GM19397 (cell line): ENCODE measurements around the gene ADAMTSL5.
"Not testable (repeated sequence)": the region's sequence is repeated elsewhere in the genome, so short reads cannot be mapped to it uniquely, and the experiment has no call there.

Source experiments
- ATAC-seq: cut with Tn5 transposase; IDR thresholded peaks from one replicate; pipeline ENCODE4 v1.9.1; 2021; ENCODE audit warnings: mild to moderate bottlenecking, moderate library complexity; ENCODE audit not compliant: unreplicated experiment

The ADAMTSL5 gene

GRCh38 chr19:1512671-1513498, at the start of gene ADAMTSL5:
TSS of gene ADAMTSL5 (minus strand) at chr19:1513019. CDS start at chr19:1510943, 2,076 bp downstream.
- no peak for ATAC-seq

DNA sequence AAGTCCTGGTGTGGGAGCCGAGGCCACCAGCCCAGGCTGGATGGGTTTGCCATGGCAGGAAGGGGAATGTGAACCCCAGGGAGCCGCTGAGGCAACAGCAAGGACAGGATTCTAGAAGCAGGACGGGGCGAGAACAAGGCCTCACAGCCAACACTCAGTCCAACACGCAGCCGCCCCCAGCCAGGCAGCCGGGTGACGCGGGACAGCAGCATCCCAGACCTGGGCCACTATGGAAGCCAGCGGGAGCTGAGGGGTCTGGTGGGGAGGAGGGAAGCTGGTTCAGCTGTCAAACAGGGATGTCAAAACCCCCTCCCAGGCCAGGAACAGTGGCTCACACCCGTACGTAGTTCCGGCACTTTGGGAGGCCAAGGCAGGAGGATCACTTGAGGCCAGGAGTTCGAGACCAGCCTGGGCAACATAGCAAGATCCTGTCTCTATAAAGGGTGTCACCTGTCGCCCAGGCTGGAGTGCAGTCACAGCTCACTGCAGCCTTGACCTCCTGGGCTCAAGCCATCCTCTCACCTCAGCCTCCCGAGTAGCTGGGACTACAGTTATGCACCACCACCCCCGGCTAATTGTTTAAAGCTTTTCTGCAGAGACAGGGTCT, 48.5 kb upstream of the ADAMTSL5 start:
- no peak for ATAC-seq

- no peak for ATAC-seq
Measured at GRCh38 chr19:1560286-1560882, 47.6 kb upstream of the ADAMTSL5 start.

- no peak for ATAC-seq
Measured at GRCh38 chr19:1558552-1558951, 45.7 kb upstream of the ADAMTSL5 start.

GRCh38 chr19:1556390-1557070, 43.7 kb upstream of the ADAMTSL5 start:
- ATAC-seq: no peak

DNA sequence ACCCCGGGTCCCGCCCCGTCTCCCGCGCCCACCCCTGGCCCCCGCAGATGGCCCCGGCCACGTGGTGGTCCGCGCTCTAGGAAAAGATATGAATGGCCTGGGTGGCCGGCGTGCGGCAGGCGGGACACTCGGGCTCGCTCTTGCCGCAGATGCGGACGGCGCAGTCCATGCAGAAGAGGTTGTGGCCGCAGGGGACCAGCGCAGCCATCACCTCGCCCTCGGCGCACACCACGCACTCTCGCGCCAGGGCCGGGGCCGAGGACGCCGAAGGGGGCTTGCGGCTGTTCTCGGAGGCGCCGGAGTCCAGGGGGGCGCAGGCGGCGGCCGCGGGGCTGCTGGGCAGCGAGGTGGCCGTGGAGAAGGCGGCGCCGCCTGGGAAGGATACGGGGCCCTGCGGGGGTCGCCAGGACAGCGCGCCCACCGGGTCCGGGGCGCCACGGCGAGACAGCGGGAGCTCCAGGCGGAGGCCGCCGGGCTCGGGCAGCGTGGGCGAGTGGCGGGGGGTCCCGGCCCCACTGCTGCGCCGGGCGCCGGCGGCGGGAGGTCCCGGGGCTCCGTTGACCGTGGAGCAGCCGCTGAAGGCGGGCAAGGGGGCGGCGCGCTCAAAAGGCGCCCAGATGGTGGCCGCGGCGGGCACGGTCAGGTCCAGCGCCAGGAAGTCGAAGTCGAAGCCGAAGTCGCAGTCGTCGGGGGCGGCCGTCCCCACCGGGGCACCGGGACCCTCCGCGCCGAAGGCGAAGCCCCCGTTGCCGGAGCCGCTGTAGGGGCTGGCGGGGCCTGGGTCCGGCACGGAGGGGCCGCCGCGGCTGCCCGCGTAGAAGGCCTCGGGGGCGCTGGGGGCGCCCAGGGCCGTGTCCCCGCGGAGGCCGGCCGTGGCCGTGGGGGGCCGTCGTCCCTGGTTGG, 42.9 kb upstream of the ADAMTSL5 start:
- no peak for ATAC-seq

DNA sequence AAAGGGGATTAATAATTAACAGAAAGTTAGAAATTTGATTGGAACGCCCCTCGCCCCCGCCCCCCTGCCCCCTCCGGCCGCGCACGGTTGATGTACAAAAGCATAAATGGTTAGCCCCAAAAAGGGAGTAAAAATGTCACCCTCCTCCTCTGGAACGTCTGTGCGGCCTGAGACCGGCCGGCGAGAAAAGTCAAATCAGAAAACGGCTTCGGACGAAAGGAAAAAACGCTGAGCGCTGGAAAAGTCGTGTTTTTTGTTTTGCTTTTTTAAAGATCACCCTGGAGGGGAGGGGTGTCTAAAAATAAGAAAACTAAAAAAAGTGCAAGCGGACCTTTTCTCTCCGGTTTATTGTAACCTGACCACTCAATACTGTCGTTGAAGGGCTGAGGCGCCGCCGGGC, 42.1 kb upstream of the ADAMTSL5 start:
- ATAC-seq: no peak

DNA sequence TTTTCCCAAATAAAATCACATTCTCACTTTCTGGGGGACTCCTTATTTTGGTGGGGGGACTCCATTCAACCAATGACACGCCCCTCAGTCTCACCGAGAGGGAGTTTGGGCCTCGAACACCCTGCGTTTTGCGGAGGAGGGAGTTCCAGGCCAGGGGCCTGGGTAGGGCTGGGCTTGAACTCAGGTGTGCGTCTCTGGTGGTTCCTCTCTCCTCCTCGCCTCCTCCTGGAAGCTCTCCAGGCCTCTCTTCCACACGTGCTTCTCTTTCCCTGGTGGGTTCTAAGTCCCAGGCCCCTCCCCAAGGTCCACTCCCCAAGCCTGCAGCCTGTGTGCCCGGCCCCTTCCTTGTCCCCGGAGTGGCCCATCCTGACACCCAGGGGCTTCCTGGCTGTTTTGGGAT, 40.6 kb upstream of the ADAMTSL5 start:
- ATAC-seq: no peak

GRCh38 chr19:1551068-1552040, 38.5 kb upstream of the ADAMTSL5 start:
- ATAC-seq: no peak

- ATAC-seq: no peak
Measured at GRCh38 chr19:1549332-1549945, 36.6 kb upstream of the ADAMTSL5 start.

DNA sequence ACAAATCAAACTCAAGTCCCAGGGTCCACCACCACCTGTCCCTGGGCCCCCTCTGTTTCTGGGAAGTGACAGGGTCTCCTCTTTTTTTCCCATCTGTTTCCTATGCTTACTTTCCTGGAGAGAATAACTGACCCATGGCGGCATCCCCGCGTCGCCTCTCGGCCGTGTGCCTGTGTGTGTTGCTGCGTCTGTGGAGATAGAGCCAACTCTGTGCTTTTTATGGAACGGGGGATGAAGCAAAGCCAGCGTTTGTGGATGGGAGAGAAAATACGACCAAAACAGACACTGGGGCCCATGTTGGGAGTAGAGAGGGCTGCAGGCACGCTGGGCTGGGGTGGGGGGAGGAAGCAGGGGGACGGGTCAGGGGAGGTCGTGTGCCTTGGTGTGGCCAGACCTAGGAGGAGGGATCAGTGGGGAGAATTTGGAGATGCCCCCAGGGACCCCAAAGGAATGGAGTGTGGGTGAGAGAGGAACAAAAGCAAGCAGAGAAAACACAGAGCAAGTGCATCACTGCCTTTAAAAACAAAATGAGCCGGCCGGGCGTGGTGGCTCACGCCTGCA, 27.6 kb upstream of the ADAMTSL5 start:
- ATAC-seq: no peak

GRCh38 chr19:1539749-1540148, 26.9 kb upstream of the ADAMTSL5 start:
- not testable (repeated sequence) for ATAC-seq

DNA sequence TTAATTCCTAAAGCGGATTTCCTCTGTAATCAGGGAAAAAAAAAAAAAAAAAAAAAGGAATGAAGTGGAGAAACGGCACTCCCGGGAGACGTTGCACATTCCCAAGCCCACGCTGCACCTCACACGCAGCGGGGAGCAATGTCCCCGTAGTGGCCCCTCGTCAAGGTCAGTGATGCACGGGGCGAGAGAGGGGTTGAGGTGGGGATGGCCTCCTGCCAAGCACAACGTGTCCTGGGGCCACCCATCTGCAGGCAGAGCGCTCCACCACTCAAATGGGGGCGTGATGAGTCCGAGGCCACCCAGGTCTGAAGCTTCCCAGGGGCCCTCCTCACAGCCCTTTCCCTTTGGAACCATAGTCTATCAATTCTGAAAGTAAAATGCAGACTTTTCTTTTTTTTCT, 26.2 kb upstream of the ADAMTSL5 start:
- no peak for ATAC-seq

DNA sequence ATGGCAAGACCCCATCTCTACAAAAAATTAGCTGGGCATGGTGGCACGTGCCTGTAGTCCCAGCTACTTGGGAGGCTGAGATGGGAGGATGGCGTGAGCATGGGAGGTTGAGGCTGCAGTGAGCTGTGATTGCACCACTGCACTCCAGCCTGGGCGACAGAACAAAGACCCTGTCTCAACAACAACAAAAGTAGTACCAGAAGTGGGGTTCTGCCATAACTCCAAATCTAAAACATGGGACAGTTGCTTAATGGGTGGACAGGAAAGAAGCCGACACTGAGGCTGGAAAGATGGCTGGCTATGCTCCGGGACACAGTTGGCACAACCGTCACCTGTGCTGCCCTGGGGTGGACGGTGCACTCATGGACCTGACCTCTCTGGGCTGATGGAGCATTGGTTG, 22.9 kb upstream of the ADAMTSL5 start:
- ATAC-seq: not testable (repeated sequence)

DNA sequence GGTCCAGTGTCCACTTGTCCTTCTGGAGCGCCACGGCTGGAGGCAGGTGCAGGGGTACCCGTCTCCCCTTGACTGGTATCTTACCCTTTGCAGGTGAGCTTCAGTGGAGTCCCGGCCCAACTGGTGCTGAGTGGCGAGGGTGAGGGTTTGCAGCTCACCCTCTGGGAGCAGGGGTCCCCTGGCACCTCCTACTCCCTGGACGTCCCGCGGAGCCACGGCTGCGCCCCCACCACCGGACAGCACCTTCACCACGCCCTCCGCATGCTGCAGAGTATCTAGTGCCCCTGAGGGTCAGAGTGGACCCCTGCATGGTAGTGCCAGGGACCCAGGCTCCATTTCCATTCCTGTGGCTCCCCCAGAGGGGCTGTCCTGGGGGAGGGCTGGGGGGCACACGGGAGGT, 22.2 kb upstream of the ADAMTSL5 start:
- no peak for ATAC-seq

DNA sequence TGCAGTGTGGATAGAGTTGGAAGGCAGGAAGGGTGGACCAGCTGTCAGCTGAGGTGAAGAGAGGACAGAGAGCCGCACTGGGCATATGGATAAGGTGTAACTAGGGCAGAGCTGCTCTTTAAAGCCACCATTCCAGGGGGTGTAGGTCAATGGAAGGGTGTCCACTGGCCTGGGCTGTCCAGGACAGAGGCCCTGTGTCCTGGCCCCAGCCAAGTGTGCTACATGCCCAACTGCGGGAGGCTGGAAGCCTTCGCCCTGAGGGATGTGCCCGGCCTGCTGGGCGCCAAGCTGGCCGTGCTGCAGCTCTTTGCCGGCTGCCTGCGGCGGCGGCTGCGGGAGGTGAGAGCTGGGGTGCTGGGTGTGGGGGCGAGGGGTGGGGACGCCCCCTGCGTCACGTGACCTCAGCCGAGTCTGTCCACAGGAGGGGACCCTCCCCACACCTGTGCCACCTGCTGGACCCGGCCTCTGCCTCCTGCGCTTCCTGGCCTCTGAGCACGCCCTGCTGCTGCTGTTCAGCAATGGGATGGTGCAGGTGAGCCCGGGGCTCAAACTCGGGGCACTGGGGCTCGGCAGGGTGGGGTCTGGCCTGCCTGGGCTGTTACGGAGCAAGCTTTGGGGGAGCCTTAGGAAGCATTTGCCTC, 20.8 kb upstream of the ADAMTSL5 start:
- ATAC-seq: no peak

DNA sequence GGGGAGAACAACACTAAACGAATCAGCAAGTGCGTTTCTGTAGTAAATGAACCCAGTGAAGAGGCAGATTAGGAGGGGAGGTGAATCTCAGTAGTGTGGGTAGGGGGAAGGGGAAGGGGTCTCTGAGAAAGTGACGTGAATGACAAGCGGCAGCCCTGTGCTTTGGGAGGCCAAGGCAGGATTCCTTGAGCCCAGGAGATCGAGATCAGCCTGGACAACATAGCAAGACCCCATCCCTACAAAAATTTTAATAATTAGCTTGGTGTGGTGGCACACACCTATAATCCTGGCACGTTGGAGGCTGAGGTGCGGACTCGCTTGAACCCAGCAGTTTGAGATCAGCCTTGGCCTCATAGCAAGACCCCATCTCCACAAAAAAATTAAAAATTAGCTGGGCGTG, 19.2 kb upstream of the ADAMTSL5 start:
- ATAC-seq: no peak

GRCh38 chr19:1531587-1531986, 18.8 kb upstream of the ADAMTSL5 start:
- ATAC-seq: no peak
